Neural cell (in vitro differentiated cells): ENCODE data around the gene BAAT.

Experiments used
- CTCF ChIP-seq: fragments of 450-650 bp; IDR thresholded peaks from 2 replicates; pipeline ENCODE4 v1.5.1; 2014; ENCODE audit warnings: antibody characterized with exemption, mild to moderate bottlenecking, moderate library complexity; ENCODE audit not compliant: poor library complexity, severe bottlenecking
- EP300 ChIP-seq: fragments of 450-650 bp; conservative IDR thresholded peaks from 2 replicates; pipeline ENCODE4 v1.6.1; 2014; ENCODE audit warnings: antibody characterized with exemption, mild to moderate bottlenecking, moderate library complexity; ENCODE audit not compliant: poor library complexity, severe bottlenecking
- EZH2 ChIP-seq: fragments of 200-600, 300-800 bp; shearing (Covaris generic), sonication (generic); IDR thresholded peaks from 2 replicates; pipeline ENCODE4 v1.6.1; 2014; ENCODE audit warnings: antibody characterized with exemption, low read length, borderline replicate concordance, mild to moderate bottlenecking; ENCODE audit not compliant: insufficient read depth, poor library complexity, severe bottlenecking
- REST ChIP-seq: IDR thresholded peaks from 2 replicates; pipeline ENCODE4 v1.6.1; 2012; ENCODE audit warnings: borderline replicate concordance

GRCh38 chr9:101336091-101336490 is 48.7 kb downstream of the BAAT start:
- TF ChIP-seq CTCF (no peak), EZH2 (no peak), EP300 (no peak), REST (no peak)
